Measurements from ENCODE around the gene CORO7.

GRCh38 chr16:4381072-4381934 lies 35.1 kb downstream of the CORO7 start:
- TF ChIP-seq SIN3A (IDR thresholded peaks at IDR 0.05; ENCODE audit: borderline replicate concordance, insufficient read depth, low read length) (no peak), POLR2AphosphoS5 (IDR thresholded peaks at IDR 0.05; ENCODE audit: low read depth, low read length) (no peak), TAF1 (IDR thresholded peaks at IDR 0.05; ENCODE audit: borderline replicate concordance, insufficient read depth, low read length) (no peak), REST (IDR thresholded peaks at IDR 0.05; ENCODE audit: insufficient read depth in 1 of 2, low read depth in 2 of 2, low read length in 2 of 2) (no peak)

Data from PFSK-1 (cell line).